ENCODE data around the gene ZNF516.

ZNF516 gene

DNA sequence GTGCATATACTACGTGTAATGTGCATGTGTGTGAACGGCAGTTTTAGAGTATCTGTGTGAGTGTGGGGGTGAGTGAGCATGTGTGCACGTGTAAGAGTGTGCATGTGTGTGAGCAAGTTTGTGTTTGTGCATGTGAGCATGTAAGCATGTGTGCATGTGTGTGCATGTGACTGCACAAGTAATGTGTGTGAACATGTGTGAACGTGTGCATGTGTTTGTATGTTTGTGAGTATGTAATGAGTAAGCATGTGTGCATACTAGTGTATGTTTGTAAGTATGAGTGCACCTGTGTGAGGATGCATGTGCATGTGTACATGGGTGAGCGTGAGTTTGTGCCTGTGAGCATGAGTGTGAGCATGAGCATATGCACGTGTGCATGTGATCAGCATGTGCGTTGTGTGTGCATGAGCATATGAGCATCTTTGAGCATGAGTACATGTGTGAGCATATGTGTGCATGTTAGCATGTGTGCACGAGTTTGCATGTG lies 90.7 kb downstream of the ZNF516 start:
- Histone ChIP-seq H4K8ac (ENCODE audit: low read length) (no peak overlapping the region), H3K4ac (ENCODE audit: low read depth in 1 of 2, low read length in 2 of 2) (no peak overlapping the region), H2BK15ac (ENCODE audit: low read depth, poor library complexity, severe bottlenecking) (no peak overlapping the region), H2BK120ac (ENCODE audit: low read depth, low read length) (no peak overlapping the region), H3K27me3 (ENCODE audit: control insufficient read depth in 1 of 2, insufficient read depth in 1 of 2, low read length in 2 of 2) (no peaks in the 10 kb centered on the region), H3K4me3 (ENCODE audit: insufficient read depth in 1 of 2, low read depth in 1 of 2, low read length in 2 of 2) (no peak overlapping the region), H2AFZ (ENCODE audit: low read depth, low read length) (no peak overlapping the region), H3K4me1 (ENCODE audit: control insufficient read depth, insufficient read depth, low read depth, low read length) (peaks cover 13% of the 10 kb centered on the region), H3K79me1 (replicated peaks; ENCODE audit: low read length, poor library complexity, severe bottlenecking) (peaks cover 48% of the 10 kb centered on the region), H3K4me2 (ENCODE audit: low read length, poor library complexity, severe bottlenecking) (no peak overlapping the region), H2AK5ac (ENCODE audit: low read length, severe bottlenecking) (no peak overlapping the region), H3K27ac (ENCODE audit: low read length, poor library complexity, severe bottlenecking) (no peak overlapping the region), H3K18ac (ENCODE audit: low read depth in 1 of 2, low read length in 2 of 2) (no peak overlapping the region), H4K91ac (ENCODE audit: low read length) (no peak overlapping the region), H2BK5ac (ENCODE audit: low read depth, low read length, poor library complexity, severe bottlenecking) (no peak overlapping the region), H3K36me3 (ENCODE audit: control insufficient read depth in 1 of 2, insufficient read depth in 2 of 2, low read depth in 1 of 2, low read length in 2 of 2) (peaks cover 15 to 51% of the 10 kb centered on the region in 2 experiments), H3K9ac (ENCODE audit: low read length) (no peak overlapping the region), H3K9me3 (ENCODE audit: control insufficient read depth, low read length) (no peaks in the 10 kb centered on the region), H2BK12ac (ENCODE audit: low read length in 2 of 2) (no peak overlapping the region), H3K14ac (ENCODE audit: low read length in 2 of 2) (no peak overlapping the region), H3K23ac (ENCODE audit: low read length in 2 of 2) (no peak overlapping the region)
- WGBS, result 91% methylated on average over 8 of the region's 8 CpGs
- DNase-seq, result no peak

DNA sequence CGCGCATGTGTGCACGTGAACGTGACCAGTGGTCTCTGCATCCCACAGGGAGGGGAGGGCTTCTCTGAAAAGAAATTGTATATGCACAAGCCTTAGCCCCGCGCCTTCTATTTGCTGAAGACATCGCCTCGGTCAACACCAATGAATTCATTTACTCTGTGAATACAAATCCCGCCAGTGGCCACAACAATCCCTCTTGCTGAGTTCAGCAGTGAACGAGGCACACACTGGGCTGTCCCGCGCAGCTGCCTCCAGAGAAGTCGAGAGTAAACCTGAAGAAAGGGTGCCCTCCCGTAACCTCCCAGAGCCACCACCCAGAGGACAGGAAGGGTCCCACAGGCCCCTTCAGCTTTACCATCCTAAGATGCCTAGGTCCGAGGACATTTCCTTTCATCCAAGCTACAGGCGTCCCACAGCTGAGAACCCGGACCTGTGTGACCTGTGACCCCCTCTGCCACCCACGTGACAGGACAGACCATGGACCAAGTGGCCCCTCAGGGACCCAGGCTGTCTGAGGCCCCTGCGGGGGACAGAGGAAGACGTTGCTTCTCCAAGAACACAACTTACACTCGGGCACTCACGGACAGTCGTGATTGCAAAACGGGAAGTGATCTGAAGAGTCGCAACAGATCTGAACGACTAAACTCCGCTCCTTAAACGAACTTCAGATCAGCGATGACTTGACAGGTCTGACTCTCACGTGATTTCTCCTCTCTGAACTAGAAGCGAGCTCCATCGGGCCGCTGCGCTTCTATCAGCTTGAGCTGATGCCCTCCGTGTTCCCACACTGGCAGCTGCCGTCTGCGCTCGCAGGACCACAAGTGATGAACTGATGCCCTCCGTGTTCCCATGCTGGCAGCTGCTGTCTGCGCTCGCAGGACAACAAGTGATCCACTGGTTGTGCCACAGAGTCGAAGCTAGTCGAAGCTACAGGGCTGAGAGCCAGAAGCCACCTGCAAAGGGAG lies 92.7 kb downstream of the ZNF516 start:
- Histone ChIP-seq H4K8ac (ENCODE audit: low read length) (no peak overlapping the region), H3K4me2 (ENCODE audit: low read length, poor library complexity, severe bottlenecking) (no peak overlapping the region), H3K18ac (ENCODE audit: low read depth in 1 of 2, low read length in 2 of 2) (no peak overlapping the region), H2BK15ac (ENCODE audit: low read depth, poor library complexity, severe bottlenecking) (no peak overlapping the region), H3K27me3 (ENCODE audit: control insufficient read depth in 1 of 2, insufficient read depth in 1 of 2, low read length in 2 of 2) (no peaks in the 10 kb centered on the region), H2BK12ac (ENCODE audit: low read length in 2 of 2) (no peak overlapping the region), H3K27ac (ENCODE audit: low read length, poor library complexity, severe bottlenecking) (no peak overlapping the region), H3K4me1 (ENCODE audit: control insufficient read depth, insufficient read depth, low read depth, low read length) (peaks cover 16% of the 10 kb centered on the region), H3K23ac (ENCODE audit: low read length in 2 of 2) (no peak overlapping the region), H3K9me3 (ENCODE audit: control insufficient read depth, low read length) (no peaks in the 10 kb centered on the region), H2AK5ac (ENCODE audit: low read length, severe bottlenecking) (no peak overlapping the region), H3K79me1 (replicated peaks; ENCODE audit: low read length, poor library complexity, severe bottlenecking) (peaks cover 41% of the 10 kb centered on the region), H3K14ac (ENCODE audit: low read length in 2 of 2) (peak overlapping the region in 1 of 2 experiments; percentile 46), H3K4me3 (ENCODE audit: insufficient read depth in 1 of 2, low read depth in 1 of 2, low read length in 2 of 2) (no peak overlapping the region), H3K36me3 (ENCODE audit: control insufficient read depth in 1 of 2, insufficient read depth in 2 of 2, low read depth in 1 of 2, low read length in 2 of 2) (peaks cover 15 to 43% of the 10 kb centered on the region in 2 experiments), H4K91ac (ENCODE audit: low read length) (no peak overlapping the region), H2AFZ (ENCODE audit: low read depth, low read length) (no peak overlapping the region), H3K9ac (ENCODE audit: low read length) (no peak overlapping the region), H2BK5ac (ENCODE audit: low read depth, low read length, poor library complexity, severe bottlenecking) (no peak overlapping the region), H2BK120ac (ENCODE audit: low read depth, low read length) (no peak overlapping the region), H3K4ac (ENCODE audit: low read depth in 1 of 2, low read length in 2 of 2) (no peak overlapping the region)
- 95% methylated on average over 43 of the region's 43 CpGs for WGBS
- DNase-seq, result no peak

DNA sequence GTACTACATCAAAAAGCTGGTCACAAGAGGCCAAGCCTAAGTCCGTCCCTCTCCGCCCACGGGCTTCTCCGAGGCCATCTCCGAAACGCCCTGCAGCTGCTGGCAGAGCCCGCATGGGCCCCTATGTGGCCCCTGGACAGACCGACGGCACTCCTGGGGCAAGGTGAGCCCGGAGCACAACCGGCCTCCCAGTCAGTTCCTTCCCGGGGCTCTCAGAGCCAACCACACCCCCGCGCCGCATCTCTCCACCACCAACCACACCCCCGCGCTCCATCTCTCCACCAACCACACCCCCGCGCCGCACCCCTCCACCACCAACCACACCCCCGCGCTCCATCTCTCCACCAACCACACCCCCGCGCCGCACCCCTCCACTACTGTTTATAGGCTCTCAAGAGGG lies 93.5 kb downstream of the ZNF516 start:
- H3K4ac ChIP-seq (ENCODE audit: low read depth in 1 of 2, low read length in 2 of 2), result no peak overlapping the region
- no peak overlapping the region for H3K23ac ChIP-seq (ENCODE audit: low read length in 2 of 2)
- H3K27ac ChIP-seq (ENCODE audit: low read length, poor library complexity, severe bottlenecking), result no peak overlapping the region
- WGBS, result 89% methylated on average over 22 of the region's 25 CpGs
- H2BK120ac ChIP-seq (ENCODE audit: low read depth, low read length), result no peak overlapping the region
- no peak overlapping the region for H3K18ac ChIP-seq (ENCODE audit: low read depth in 1 of 2, low read length in 2 of 2)
- no peak for DNase-seq
- no peak overlapping the region for H4K8ac ChIP-seq (ENCODE audit: low read length)
- no peak overlapping the region for H4K91ac ChIP-seq (ENCODE audit: low read length)
- no peak overlapping the region for H2BK5ac ChIP-seq (ENCODE audit: low read depth, low read length, poor library complexity, severe bottlenecking)
- no peak overlapping the region for H3K9ac ChIP-seq (ENCODE audit: low read length)
- H2AK5ac ChIP-seq (ENCODE audit: low read length, severe bottlenecking), result no peak overlapping the region
- H3K27me3 ChIP-seq (ENCODE audit: control insufficient read depth in 1 of 2, insufficient read depth in 1 of 2, low read length in 2 of 2), result no peaks in the 10 kb centered on the region
- H2BK12ac ChIP-seq (ENCODE audit: low read length in 2 of 2), result no peak overlapping the region
- no peak overlapping the region for H3K4me3 ChIP-seq (ENCODE audit: insufficient read depth in 1 of 2, low read depth in 1 of 2, low read length in 2 of 2)
- H3K9me3 ChIP-seq (ENCODE audit: control insufficient read depth, low read length), result no peaks in the 10 kb centered on the region
- H3K79me1 ChIP-seq (replicated peaks; ENCODE audit: low read length, poor library complexity, severe bottlenecking), result peaks cover 39% of the 10 kb centered on the region
- peaks cover 15 to 38% of the 10 kb centered on the region in 2 experiments for H3K36me3 ChIP-seq (ENCODE audit: control insufficient read depth in 1 of 2, insufficient read depth in 2 of 2, low read depth in 1 of 2, low read length in 2 of 2)
- H2AFZ ChIP-seq (ENCODE audit: low read depth, low read length), result no peak overlapping the region
- no peak overlapping the region for H3K14ac ChIP-seq (ENCODE audit: low read length in 2 of 2)
- H2BK15ac ChIP-seq (ENCODE audit: low read depth, poor library complexity, severe bottlenecking), result no peak overlapping the region
- H3K4me1 ChIP-seq (ENCODE audit: control insufficient read depth, insufficient read depth, low read depth, low read length), result peaks cover 14% of the 10 kb centered on the region
- H3K4me2 ChIP-seq (ENCODE audit: low read length, poor library complexity, severe bottlenecking), result no peak overlapping the region

DNA sequence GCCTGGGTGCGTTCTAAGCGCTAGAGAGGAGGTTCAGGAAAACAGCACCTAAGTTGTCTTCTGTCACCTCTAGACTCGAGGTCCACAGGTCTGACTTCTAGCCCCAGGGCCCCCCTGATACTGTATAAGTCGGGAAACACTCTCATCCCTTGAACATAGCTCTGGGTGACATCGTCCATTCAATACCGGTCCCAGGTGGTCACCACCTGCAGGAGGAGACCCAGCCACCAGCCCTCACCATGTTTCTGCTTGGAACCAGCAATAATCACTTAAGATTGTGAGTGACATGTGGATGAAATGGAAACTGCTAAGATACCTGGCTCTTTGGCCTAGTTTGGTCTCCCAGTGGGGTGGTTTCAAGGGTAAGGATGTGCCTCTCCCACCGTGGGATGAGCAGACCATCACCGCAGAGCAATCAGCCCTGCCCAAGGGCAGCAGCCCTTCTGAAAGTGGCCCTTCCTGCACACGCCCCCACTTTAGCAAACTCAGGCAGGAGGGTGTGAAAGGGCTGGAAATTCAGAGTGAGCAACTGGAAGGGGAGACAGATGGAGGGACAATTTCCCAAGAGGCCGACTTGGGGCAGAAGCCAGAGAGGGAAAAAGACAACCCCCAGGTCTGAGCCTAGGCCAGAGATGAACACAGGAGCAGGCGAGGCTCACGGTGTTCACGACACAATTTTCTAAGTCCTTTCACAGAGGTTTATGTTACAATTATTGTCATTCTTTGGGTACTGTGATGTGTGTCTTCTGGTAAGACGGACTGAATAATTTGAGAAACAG lies 95.2 kb downstream of the ZNF516 start:
- no peak overlapping the region for H2BK120ac ChIP-seq (ENCODE audit: low read depth, low read length)
- H3K18ac ChIP-seq (ENCODE audit: low read depth in 1 of 2, low read length in 2 of 2), result no peak overlapping the region
- H3K4ac ChIP-seq (ENCODE audit: low read depth in 1 of 2, low read length in 2 of 2), result no peak overlapping the region
- no peak overlapping the region for H3K4me2 ChIP-seq (ENCODE audit: low read length, poor library complexity, severe bottlenecking)
- H3K36me3 ChIP-seq (ENCODE audit: control insufficient read depth in 1 of 2, insufficient read depth in 2 of 2, low read depth in 1 of 2, low read length in 2 of 2), result peaks cover 17 to 36% of the 10 kb centered on the region in 2 experiments
- no peaks in the 10 kb centered on the region for H3K27me3 ChIP-seq (ENCODE audit: control insufficient read depth in 1 of 2, insufficient read depth in 1 of 2, low read length in 2 of 2)
- no peak overlapping the region for H3K14ac ChIP-seq (ENCODE audit: low read length in 2 of 2)
- H3K4me3 ChIP-seq (ENCODE audit: insufficient read depth in 1 of 2, low read depth in 1 of 2, low read length in 2 of 2), result no peak overlapping the region
- no peak overlapping the region for H3K23ac ChIP-seq (ENCODE audit: low read length in 2 of 2)
- WGBS, result 89% methylated on average over 13 of the region's 14 CpGs
- H3K9ac ChIP-seq (ENCODE audit: low read length), result no peak overlapping the region
- no peak overlapping the region for H2AFZ ChIP-seq (ENCODE audit: low read depth, low read length)
- H3K79me1 ChIP-seq (replicated peaks; ENCODE audit: low read length, poor library complexity, severe bottlenecking), result peaks cover 40% of the 10 kb centered on the region
- no peak overlapping the region for H4K8ac ChIP-seq (ENCODE audit: low read length)
- H3K27ac ChIP-seq (ENCODE audit: low read length, poor library complexity, severe bottlenecking), result no peak overlapping the region
- H3K9me3 ChIP-seq (ENCODE audit: control insufficient read depth, low read length), result no peaks in the 10 kb centered on the region
- H4K91ac ChIP-seq (ENCODE audit: low read length), result no peak overlapping the region
- no peak for DNase-seq
- H2BK15ac ChIP-seq (ENCODE audit: low read depth, poor library complexity, severe bottlenecking), result no peak overlapping the region
- peaks cover 10% of the 10 kb centered on the region for H3K4me1 ChIP-seq (ENCODE audit: control insufficient read depth, insufficient read depth, low read depth, low read length)
- H2BK5ac ChIP-seq (ENCODE audit: low read depth, low read length, poor library complexity, severe bottlenecking), result no peak overlapping the region
- no peak overlapping the region for H2BK12ac ChIP-seq (ENCODE audit: low read length in 2 of 2)
- no peak overlapping the region for H2AK5ac ChIP-seq (ENCODE audit: low read length, severe bottlenecking)
